Vagina (tissue), 2 donors: ENCODE results near the gene MKNK1. TPM values are rescaled to one million over a fixed set of nuclear protein-coding genes. Genes with fewer than 3 reads are reported as not detected.

Experiments used
- DNase-seq, 2 donors: peaks; one replicate each; pipeline ENCODE4 v3.0.0-alpha.2; 2017; ENCODE audit errors: extremely low spot score in 2 of 2
- H3K27ac ChIP-seq: fragments of 200-600 bp; sonication (generic); one replicate; pipeline ENCODE4 v1.5.1; 2019
- H3K27me3 ChIP-seq: fragments of 200-600 bp; sonication (generic); one replicate; pipeline ENCODE4 v1.5.1; 2019
- H3K36me3 ChIP-seq, 2 donors: fragments of 200-600 bp; sonication (generic); one replicate each; pipeline ENCODE4 v1.5.1; 2017 to 2019
- H3K4me1 ChIP-seq: fragments of 200-600 bp; sonication (generic); one replicate; pipeline ENCODE4 v1.5.1; 2019
- H3K4me3 ChIP-seq, 2 donors: fragments of 200-600 bp; sonication (generic); 1 replicate in 1 of 2; 2 replicates in 1 of 2; pipeline ENCODE4 v1.5.1; 2016 to 2019
- H3K9me3 ChIP-seq: fragments of 200-600 bp; sonication (generic); one replicate; pipeline ENCODE4 v1.5.1; 2019
- CTCF ChIP-seq, 3 experiments: fragments of 450-650 bp in 2 of 3; fragments of 200-600 bp in 1 of 3; sonication (generic) in 1 of 3; IDR thresholded peaks; one replicate each; pipeline ENCODE4 v1.5.1; 2017 to 2019; ENCODE audit warnings: antibody characterized with exemption in 3 of 3, mild to moderate bottlenecking in 2 of 3, moderate library complexity in 2 of 3
- POLR2A ChIP-seq, 2 donors: fragments of 450-650 bp; IDR thresholded peaks; one replicate each; pipeline ENCODE4 v1.6.1; 2017; ENCODE audit warnings: antibody characterized with exemption in 2 of 2, mild to moderate bottlenecking in 2 of 2, moderate library complexity in 2 of 2
- POLR2AphosphoS5 ChIP-seq, 2 donors: sonication (generic); formaldehyde crosslinking; IDR thresholded peaks; one replicate each; pipeline ENCODE4 v1.9.0; 2017; ENCODE audit warnings: antibody characterized with exemption in 2 of 2, mild to moderate bottlenecking in 2 of 2, low read depth in 1 of 2; ENCODE audit not compliant: insufficient read depth in 1 of 2
- intact Hi-C: fragments of 100-400 bp; cut with DNase I; formaldehyde crosslinking; loops from one replicate; pipeline ENCODE4 v1.15.1; 2023
- total RNA-seq: library from RNA; depleted of rRNA; stranded (reverse); fragments of >200 nt; gene quantifications from one replicate; pipeline ENCODE4 v1.2.3, GENCODE V29; 2016

MKNK1 gene
- total RNA-seq, 1 donor from 2014 or later, result 55.5 TPM

DNA sequence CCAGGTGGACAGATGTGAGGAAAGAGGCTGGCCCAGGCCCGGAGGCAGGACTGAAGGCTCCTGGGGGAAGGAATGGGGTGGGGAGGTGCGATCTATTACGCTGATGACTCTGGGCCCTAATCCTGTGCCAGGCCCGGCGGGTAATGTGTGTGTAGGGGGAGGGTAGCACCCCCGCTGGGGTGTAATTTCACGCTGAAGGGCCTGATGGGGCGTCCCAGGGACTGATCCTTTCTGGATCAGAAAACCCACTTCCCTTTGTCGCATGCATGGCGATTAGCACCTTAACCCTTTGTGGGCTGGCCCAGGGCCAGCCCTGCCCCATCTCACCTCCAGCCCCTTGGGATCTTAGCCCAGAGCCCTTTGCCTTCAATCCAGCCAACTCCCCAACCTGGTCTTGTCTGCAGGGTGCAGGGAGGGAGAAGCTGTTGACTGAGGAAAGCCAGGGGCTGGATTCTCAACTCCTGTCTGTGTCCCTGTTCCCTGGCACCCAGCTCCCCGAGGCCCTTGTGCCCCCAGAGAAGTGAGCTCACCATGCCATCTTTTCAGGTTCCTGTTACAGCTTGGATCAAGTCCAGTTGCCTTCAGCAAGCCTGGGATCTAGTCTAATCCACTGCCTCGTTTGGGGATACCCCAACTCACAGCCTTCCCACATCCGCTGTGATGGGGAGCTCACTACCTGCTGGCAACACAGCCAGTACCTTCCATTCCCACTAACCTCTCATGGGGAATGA is 78.7 kb downstream of the MKNK1 start:
- no peaks in the 10 kb centered on the region for H3K27me3 ChIP-seq
- no peak overlapping the region for H3K4me3 ChIP-seq
- intact Hi-C loops, result loop anchor here (5.0 kb wide), 2 partner anchors 78 to 118 kb away; no protein-coding TSS in a partner anchor
- no peak for TF ChIP-seq POLR2AphosphoS5 (IDR thresholded peaks at IDR 0.05; ENCODE audit: insufficient read depth in 1 of 2, low read depth in 1 of 2)
- TF ChIP-seq CTCF (IDR thresholded peaks at IDR 0.05), result no peak
- TF ChIP-seq POLR2A (IDR thresholded peaks at IDR 0.05), result no peak
- H3K4me1 ChIP-seq, result peaks cover 22% of the 10 kb centered on the region
- no peaks in the 10 kb centered on the region for H3K36me3 ChIP-seq
- no peak for DNase-seq
- H3K27ac ChIP-seq, result no peak overlapping the region
- H3K9me3 ChIP-seq, result no peaks in the 10 kb centered on the region

- H3K9me3 ChIP-seq, result no peaks in the 10 kb centered on the region
- no peaks in the 10 kb centered on the region for H3K27me3 ChIP-seq
- DNase-seq, result no peak
- H3K27ac ChIP-seq, result no peak overlapping the region
- no peak overlapping the region for H3K4me3 ChIP-seq
- TF ChIP-seq POLR2AphosphoS5 (IDR thresholded peaks at IDR 0.05; ENCODE audit: insufficient read depth in 1 of 2, low read depth in 1 of 2), result no peak
- no peak for TF ChIP-seq CTCF (IDR thresholded peaks at IDR 0.05)
- no peak for TF ChIP-seq POLR2A (IDR thresholded peaks at IDR 0.05)
- intact Hi-C loops, result loop anchor here (5.0 kb wide), 2 partner anchors 78 to 118 kb away; no protein-coding TSS in a partner anchor
- H3K4me1 ChIP-seq, result peaks cover 22% of the 10 kb centered on the region
- H3K36me3 ChIP-seq, result no peaks in the 10 kb centered on the region
These were observed 79.2 kb downstream of the MKNK1 start for GRCh38 chr1:46524843-46525242.

DNA sequence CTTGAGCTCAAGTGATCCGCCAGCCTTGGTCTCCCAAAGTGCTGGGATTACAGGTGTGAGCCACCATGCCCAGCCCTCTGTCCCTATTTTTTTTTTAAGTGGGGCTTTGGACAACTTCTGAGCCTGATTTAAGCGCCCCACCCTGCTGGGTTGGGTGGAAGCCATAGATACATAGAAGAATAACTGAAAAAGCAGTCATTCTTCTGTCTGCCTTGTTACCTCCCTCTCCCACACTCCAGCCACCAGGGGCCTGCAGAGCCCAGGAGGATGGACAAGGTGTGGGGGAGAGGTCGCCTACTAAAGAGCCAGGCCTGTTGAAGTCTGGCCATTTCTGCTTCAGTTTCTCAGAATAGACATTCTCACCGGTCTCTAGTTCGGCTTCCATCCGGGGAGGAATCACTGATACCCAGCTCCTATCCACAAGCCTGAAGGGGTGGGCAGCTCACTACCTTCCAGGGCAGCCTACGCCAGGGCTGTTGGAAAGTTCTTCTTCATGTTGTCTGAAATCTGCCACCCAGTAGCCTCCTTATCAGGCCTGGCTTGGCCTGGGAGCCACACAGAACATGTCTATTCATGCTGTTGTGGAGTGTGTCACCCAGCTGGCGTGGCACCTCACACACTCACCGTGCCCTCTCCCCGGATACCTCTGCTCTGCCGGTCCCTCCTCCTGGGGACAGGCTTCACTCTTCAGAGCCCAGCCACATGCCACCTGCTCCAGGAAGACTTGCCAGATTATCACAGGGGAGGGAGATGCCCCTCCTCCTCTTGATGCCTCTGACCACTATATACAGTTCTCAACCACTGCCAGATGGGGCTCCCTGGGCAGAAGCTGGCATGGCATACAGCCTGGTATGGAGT is 80.3 kb downstream of the MKNK1 start:
- DNase-seq, result no peak
- Histone ChIP-seq H3K4me1 (peaks cover 22% of the 10 kb centered on the region), H3K27ac (no peak overlapping the region), H3K27me3 (no peaks in the 10 kb centered on the region), H3K36me3 (no peaks in the 10 kb centered on the region), H3K9me3 (no peaks in the 10 kb centered on the region), H3K4me3 (no peak overlapping the region)
- TF ChIP-seq POLR2AphosphoS5 (IDR thresholded peaks at IDR 0.05; ENCODE audit: insufficient read depth in 1 of 2, low read depth in 1 of 2) (no peak), POLR2A (IDR thresholded peaks at IDR 0.05) (no peak), CTCF (IDR thresholded peaks at IDR 0.05) (no peak)
- intact Hi-C loops, result no loop called here

DNA sequence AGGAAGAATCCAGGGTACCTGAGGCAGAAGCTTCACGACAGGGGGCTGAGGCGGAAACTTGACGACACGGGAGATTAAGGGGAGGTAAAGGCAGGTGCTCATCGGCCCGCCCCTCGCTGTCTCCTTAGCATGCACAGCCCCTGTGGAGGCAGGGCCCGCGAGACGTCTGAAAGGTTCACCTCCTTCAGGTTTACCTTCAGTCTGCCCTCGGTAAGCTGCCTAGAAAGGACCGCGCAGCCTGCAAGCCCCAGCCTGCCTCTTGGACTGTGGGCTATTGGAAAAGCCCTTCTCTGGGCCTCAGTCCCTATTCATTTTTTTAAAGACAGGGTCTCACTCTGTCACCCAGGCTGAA is 81.1 kb downstream of the MKNK1 start:
- TF ChIP-seq POLR2AphosphoS5 (IDR thresholded peaks at IDR 0.05; ENCODE audit: insufficient read depth in 1 of 2, low read depth in 1 of 2) (no peak), CTCF (IDR thresholded peaks at IDR 0.05) (no peak), POLR2A (IDR thresholded peaks at IDR 0.05) (no peak)
- H3K27ac ChIP-seq, result no peak overlapping the region
- peaks cover 22% of the 10 kb centered on the region for H3K4me1 ChIP-seq
- H3K27me3 ChIP-seq, result no peaks in the 10 kb centered on the region
- H3K36me3 ChIP-seq, result no peaks in the 10 kb centered on the region
- DNase-seq, result no peak
- H3K9me3 ChIP-seq, result no peaks in the 10 kb centered on the region
- H3K4me3 ChIP-seq, result no peak overlapping the region
- intact Hi-C loops, result no loop called here
